Muscle of leg (tissue), 11 donors: ENCODE measurements around the gene IGSF3. TPM values are rescaled to one million over a fixed set of nuclear protein-coding genes. Genes with fewer than 3 reads are reported as not detected.

Experiments
- DNase-seq: peaks from one replicate; pipeline ENCODE4 v3.0.0; 2013
- H3K27ac ChIP-seq: one replicate; pipeline ENCODE4 v1.5.1; 2013; ENCODE audit warnings: mild to moderate bottlenecking, low read length, control low read depth
- H3K27me3 ChIP-seq: one replicate; pipeline ENCODE4 v1.6.1; 2013; ENCODE audit warnings: low read length; ENCODE audit not compliant: control insufficient read depth, insufficient read depth
- H3K36me3 ChIP-seq: one replicate; pipeline ENCODE4 v1.6.1; 2013; ENCODE audit warnings: low read length; ENCODE audit not compliant: control insufficient read depth, insufficient read depth
- H3K4me1 ChIP-seq: one replicate; pipeline ENCODE4 v1.6.1; 2013; ENCODE audit warnings: low read length; ENCODE audit not compliant: control insufficient read depth, insufficient read depth
- H3K4me3 ChIP-seq: one replicate; pipeline ENCODE4 v1.5.1; 2013; ENCODE audit warnings: low read length, control low read depth
- H3K9me3 ChIP-seq: replicated peaks from 2 replicates; pipeline ENCODE4 v1.6.1; 2013; ENCODE audit warnings: low read depth, low read length; ENCODE audit not compliant: control insufficient read depth
- WGBS: methylation state at CpG from one replicate; pipeline ENCODE4 v1.1.5; 2013; ENCODE audit warnings: missing lambda C conversion rate; ENCODE audit not compliant: insufficient coverage; 5-methylcytosine and 5-hydroxymethylcytosine counted together
- polyA plus RNA-seq, 8 donors: library from polyadenylated mRNA; unstranded; fragments of 120-200 nt; gene quantifications; one replicate each; pipeline versions ENCODE4 v1.2.1 to v1.2.3, GENCODE V29; 2013; ENCODE audit warnings: inconsistent platforms in 1 of 8, low replicate concordance in 1 of 8; ENCODE audit not compliant: insufficient read length in 8 of 8, insufficient read depth in 1 of 8
- total RNA-seq: library from RNA; stranded (reverse); fragments of 120-200 nt; gene quantifications from one replicate; pipeline ENCODE4 v1.2.4, GENCODE V29; 2013

Gene IGSF3
- total and polyA plus RNA-seq, 9 donors: 25.9 to 46.4 (median 33.0) TPM

GRCh38 chr1:116545359-116545705, 122.2 kb downstream of the IGSF3 start:
- H3K9me3 ChIP-seq: no peaks in the 10 kb centered on the region
- no peak for DNase-seq
- H3K27ac ChIP-seq: no peak overlapping the region
- H3K4me3 ChIP-seq: no peak overlapping the region
- H3K36me3 ChIP-seq: peaks cover 3% of the 10 kb centered on the region
- H3K27me3 ChIP-seq: no peaks in the 10 kb centered on the region
- WGBS: 93% methylated on average over 2 of the region's 2 CpGs
- H3K4me1 ChIP-seq: no peaks in the 10 kb centered on the region

DNA sequence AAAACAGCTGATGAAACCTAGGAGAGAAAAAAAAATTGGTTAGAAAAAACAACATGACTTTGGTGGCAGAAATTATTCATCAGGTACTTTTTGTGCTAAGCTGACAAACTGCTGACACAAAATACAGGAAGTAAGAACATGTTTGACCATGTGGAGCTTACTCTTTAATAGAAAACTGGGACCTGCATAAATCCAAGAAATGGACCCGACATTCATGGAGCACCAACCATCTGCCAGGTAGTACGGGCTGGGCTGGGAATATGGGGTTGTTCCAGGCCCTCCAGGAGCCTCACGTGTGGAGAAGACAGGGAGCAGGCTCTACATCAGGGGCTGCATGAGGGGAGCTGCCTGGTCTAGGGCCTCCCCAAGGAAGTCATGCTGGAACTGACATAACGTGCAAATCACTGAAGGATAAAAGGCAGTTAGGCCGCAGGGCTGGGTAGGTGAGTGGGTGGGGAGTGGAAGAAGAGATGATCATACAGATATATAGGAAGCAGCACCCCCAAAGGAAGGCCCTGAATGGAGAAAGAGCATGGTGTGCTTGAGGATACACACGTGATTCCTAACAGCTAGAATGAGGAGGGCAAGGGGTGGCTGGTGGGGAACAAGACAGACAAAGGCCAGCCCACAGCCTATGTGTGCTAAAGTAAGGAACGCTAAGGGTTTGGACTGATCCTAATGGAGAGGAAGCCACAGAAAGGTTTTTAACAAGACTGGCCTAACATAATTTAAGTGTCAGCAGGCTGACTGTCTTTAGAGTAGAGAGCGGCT, 122.8 kb downstream of the IGSF3 start:
- H3K27ac ChIP-seq: no peak overlapping the region
- no peak overlapping the region for H3K4me3 ChIP-seq
- peaks cover 3% of the 10 kb centered on the region for H3K36me3 ChIP-seq
- H3K27me3 ChIP-seq: no peaks in the 10 kb centered on the region
- DNase-seq: no peak
- 83% methylated on average over 8 of the region's 8 CpGs for WGBS
- no peaks in the 10 kb centered on the region for H3K4me1 ChIP-seq
- H3K9me3 ChIP-seq: no peaks in the 10 kb centered on the region

GRCh38 chr1:116540088-116540487, 127.4 kb downstream of the IGSF3 start:
- Histone ChIP-seq H3K36me3 (peaks cover 14% of the 10 kb centered on the region), H3K4me3 (no peak overlapping the region), H3K27me3 (no peaks in the 10 kb centered on the region), H3K4me1 (no peaks in the 10 kb centered on the region), H3K9me3 (no peaks in the 10 kb centered on the region), H3K27ac (no peak overlapping the region)
- no peak for DNase-seq

- Histone ChIP-seq H3K36me3 (peaks cover 18% of the 10 kb centered on the region), H3K27ac (no peak overlapping the region), H3K4me3 (no peak overlapping the region), H3K9me3 (no peaks in the 10 kb centered on the region), H3K27me3 (no peaks in the 10 kb centered on the region), H3K4me1 (no peaks in the 10 kb centered on the region)
- DNase-seq: no peak
- WGBS: no CpG with 5 or more reads among the region's 1 CpG
Measured at GRCh38 chr1:116538544-116538943, 129.0 kb downstream of the IGSF3 start.

DNA sequence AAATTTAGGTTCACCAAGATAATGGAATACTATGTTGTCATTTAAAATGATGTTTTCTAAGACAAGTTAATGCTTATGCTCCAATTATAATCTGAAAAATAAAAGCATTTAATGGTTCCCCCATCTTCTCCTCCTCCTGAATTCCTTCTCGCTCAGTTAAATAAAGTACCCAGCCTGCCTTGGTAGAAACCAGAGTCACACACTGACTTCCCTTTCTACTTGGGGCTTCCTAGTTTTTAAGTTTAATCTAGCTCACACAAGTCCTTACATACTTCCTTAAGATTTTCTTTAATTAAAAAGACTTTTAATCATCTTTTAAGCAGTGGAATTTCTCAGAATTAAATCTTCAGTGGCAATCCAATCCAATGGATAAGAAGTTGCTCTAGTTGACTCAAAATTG, 129.6 kb downstream of the IGSF3 start:
- Histone ChIP-seq H3K27me3 (no peaks in the 10 kb centered on the region), H3K27ac (no peak overlapping the region), H3K9me3 (no peaks in the 10 kb centered on the region), H3K4me3 (no peak overlapping the region), H3K4me1 (no peaks in the 10 kb centered on the region), H3K36me3 (peaks cover 18% of the 10 kb centered on the region)
- 89% methylated on average over 1 of the region's 1 CpG for WGBS
- DNase-seq: no peak

DNA sequence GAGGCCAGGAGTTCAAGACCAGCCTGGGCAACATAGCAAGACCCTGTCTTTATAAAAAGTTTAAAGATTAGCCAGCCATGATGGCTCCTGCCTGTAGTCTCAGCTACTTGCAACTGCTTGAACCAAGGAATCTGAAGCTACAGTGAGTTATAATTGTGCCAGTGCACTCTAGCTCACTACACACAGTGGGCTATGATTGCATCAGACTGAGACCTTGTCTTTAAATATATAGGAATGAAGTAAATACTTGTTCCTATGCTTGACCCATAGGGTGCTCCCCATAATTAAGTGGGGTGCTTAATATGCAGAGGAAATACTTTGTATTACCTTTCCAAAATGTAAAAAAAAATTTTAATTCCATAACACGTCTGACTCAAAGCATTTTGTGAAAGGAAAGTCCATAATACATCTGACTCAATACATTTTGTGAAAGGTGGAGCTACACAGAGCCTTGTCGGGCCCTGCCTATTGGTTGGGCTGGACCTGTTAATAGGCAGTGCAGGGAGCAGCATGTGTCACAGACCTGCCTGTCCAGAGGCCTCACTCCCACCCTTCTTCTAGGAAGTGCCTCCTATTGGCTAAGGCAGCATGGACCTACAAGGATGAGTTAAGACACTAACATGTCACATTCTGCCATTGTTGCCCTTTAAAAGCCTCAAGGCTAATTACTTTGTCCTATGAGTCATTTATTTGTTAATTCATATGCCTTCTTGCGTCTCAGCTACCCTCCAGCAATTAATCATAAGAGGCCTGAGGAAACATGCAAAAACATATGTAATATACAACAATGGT, 130.3 kb downstream of the IGSF3 start:
- no peak overlapping the region for H3K4me3 ChIP-seq
- DNase-seq: no peak
- no peaks in the 10 kb centered on the region for H3K9me3 ChIP-seq
- H3K27ac ChIP-seq: no peak overlapping the region
- WGBS: no CpG with 5 or more reads among the region's 3 CpGs
- H3K4me1 ChIP-seq: no peaks in the 10 kb centered on the region
- H3K36me3 ChIP-seq: peaks cover 18% of the 10 kb centered on the region
- H3K27me3 ChIP-seq: no peaks in the 10 kb centered on the region

DNA sequence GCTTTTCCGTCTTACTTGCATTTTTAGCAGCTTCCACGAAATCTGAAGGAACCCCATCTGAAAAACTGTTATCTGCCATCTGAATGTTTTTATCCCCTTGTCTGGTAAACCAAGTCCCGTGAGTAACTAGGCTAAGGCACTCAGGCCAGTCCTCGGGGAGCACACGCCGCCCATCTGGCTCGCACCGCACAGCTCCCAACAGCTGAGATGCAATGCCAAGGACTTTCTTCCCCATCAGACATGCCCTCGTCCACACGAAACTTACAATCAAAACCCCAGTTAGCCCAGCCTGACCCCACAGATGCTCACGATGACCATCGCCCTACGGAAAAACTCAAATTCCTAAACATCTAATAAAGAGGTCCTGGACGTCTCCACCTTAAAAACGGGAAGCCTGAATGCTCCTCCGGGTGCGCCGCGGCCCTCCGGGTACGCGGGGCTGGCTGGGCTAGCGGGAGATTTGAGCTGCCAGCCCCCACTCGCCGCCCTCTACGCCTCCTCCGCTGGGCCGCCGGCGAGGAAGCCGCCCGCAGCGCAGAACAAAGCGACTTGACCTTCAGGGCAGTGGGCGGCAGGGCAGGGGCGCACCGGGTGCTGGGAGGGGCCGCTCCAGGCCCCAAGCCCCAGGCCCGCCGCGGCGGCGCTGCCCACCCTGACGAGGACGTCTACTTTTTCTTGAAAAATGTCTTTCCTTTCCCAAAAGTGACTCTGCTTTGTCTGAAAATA, 133.4 kb downstream of the IGSF3 start:
- Histone ChIP-seq H3K4me3 (no peak overlapping the region), H3K27me3 (no peaks in the 10 kb centered on the region), H3K4me1 (no peaks in the 10 kb centered on the region), H3K36me3 (peaks cover 15% of the 10 kb centered on the region), H3K27ac (no peak overlapping the region), H3K9me3 (no peaks in the 10 kb centered on the region)
- WGBS: 61% methylated on average over 38 of the region's 45 CpGs
- DNase-seq: no peak

DNA sequence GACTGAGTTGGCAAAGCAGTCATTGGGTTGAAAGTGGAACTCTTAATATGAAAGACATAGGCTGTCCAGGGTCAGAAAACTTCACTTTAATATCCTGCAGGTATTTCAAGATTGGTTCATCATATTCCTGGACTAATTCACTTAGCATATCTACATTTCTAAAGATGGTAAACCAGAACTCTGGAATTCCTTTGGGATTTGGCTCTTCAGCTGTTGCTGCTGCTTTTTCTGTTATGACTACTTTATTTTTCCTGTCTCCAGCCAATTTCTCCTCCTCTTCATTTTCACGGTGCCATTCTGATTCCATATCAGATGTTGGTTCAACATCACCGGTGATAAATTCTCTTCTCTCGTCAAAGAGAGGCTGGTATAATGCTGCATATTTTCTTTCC, 134.1 kb downstream of the IGSF3 start:
- 80% methylated on average over 1 of the region's 3 CpGs for WGBS

DNA sequence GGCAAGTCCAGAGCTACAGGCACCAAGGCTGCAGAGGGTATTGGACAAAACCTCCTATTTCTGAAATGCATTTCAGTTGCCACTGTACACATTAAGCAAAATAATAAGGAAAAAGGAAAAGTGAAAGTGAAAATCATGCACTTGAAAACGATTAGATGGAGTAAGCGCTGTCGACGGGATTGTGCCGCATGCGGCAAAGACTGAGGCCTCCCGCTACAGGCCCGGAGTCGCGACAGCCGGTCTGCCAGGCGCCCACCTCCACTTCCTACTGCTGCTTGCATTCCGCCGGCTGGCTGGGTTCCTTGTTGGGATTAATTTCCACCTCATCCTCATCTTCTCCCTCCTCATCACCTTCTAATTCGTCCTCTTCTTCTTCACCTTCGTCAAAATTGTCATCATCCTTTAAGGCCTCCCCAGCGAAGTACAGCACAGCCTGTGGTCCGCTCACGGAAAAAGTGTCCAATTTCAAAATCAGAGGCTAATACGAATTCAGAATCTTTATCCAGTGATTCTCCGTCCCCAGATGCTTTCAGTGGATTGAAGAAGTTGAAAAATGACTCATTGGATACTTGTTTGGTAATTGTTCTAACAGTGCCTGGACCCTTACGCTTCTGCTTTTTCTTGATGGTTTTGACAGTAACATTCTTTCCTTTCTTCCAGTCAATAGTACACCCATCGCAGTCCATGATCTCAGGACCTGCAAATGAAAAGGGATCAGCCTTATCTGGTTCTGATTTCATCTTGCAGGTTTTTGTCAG, 134.7 kb downstream of the IGSF3 start:
- DNase-seq: no peak
- H3K9me3 ChIP-seq: no peaks in the 10 kb centered on the region
- H3K36me3 ChIP-seq: peaks cover 4% of the 10 kb centered on the region
- no peak overlapping the region for H3K27ac ChIP-seq
- H3K4me3 ChIP-seq: no peak overlapping the region
- no peaks in the 10 kb centered on the region for H3K4me1 ChIP-seq
- WGBS: 87% methylated on average over 17 of the region's 23 CpGs
- H3K27me3 ChIP-seq: no peaks in the 10 kb centered on the region

More for the DNA sequence above, 134.1 kb downstream of the IGSF3 start:
- no peak for DNase-seq
- Histone ChIP-seq H3K27ac (no peak overlapping the region), H3K27me3 (no peaks in the 10 kb centered on the region), H3K4me3 (no peak overlapping the region), H3K9me3 (no peaks in the 10 kb centered on the region), H3K36me3 (peaks cover 8% of the 10 kb centered on the region), H3K4me1 (no peaks in the 10 kb centered on the region)

DNA sequence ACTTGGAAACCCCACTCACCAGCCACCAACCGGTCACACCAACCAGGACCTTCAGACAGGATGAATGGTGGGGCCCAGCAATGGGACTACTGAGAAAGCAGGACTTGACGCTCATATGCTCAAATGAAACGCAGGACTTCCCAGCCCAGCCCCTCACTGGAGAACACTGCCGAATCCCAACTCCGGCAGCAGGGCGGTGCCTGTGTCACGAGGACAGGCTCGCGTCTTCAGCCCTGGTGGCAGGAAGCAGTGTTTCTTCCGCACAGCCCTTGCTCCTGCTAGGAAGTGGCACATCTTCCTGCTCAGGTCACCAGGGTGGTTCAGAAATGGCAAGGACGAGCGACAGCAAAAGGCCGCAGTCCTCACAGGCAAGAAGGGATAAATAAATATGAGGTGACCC, 135.6 kb downstream of the IGSF3 start:
- 88% methylated on average over 10 of the region's 13 CpGs for WGBS
- Histone ChIP-seq H3K9me3 (no peaks in the 10 kb centered on the region), H3K27me3 (no peaks in the 10 kb centered on the region), H3K27ac (no peak overlapping the region), H3K4me1 (no peaks in the 10 kb centered on the region), H3K4me3 (no peak overlapping the region), H3K36me3 (peaks cover 4% of the 10 kb centered on the region)
- no peak for DNase-seq
